Breast epithelium (tissue), 3 donors: ENCODE data around the gene SHISA4.

Experiments
- POLR2AphosphoS5 ChIP-seq, 3 donors: sonication (generic); formaldehyde crosslinking; IDR thresholded peaks; one replicate each; pipeline ENCODE4 v1.6.1; 2017; ENCODE audit warnings: antibody characterized with exemption in 3 of 3
- TF ChIP-seq, protein P1 (sequence below), 3 donors: fragments of 450-650 bp; IDR thresholded peaks; one replicate each; pipeline ENCODE4 v1.5.1; 2016 to 2017; ENCODE audit warnings: antibody characterized with exemption in 3 of 3, mild to moderate bottlenecking in 3 of 3, moderate library complexity in 3 of 3

DNA sequence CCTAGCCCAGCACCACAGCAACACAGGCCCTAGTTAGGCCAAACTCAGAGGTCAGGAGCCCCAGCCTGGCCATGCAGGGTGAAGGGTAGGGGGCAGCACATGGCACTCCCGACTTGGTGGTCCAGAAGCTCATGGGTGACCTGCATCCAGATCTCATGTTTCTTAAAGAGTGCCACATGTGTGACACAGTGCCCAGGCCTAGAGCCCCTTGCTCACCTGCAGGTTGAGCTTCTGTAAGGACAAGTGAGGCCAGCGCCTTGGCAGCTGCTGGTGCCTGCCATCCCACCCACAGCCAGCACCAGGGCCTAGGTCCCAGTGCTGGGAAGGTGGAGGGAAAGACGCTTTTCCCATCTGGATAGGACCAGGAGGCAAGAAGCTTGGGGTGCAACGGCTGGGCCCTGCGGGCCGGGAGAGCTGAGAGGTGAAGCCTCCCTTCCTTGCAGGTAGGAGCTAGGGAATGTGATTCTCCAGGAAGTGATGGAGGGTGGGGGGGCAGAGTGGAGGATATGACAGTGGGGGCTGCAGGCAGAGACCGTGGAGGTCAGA, 6.5 kb downstream of the SHISA4 start:
- TF ChIP-seq, protein P1, sequence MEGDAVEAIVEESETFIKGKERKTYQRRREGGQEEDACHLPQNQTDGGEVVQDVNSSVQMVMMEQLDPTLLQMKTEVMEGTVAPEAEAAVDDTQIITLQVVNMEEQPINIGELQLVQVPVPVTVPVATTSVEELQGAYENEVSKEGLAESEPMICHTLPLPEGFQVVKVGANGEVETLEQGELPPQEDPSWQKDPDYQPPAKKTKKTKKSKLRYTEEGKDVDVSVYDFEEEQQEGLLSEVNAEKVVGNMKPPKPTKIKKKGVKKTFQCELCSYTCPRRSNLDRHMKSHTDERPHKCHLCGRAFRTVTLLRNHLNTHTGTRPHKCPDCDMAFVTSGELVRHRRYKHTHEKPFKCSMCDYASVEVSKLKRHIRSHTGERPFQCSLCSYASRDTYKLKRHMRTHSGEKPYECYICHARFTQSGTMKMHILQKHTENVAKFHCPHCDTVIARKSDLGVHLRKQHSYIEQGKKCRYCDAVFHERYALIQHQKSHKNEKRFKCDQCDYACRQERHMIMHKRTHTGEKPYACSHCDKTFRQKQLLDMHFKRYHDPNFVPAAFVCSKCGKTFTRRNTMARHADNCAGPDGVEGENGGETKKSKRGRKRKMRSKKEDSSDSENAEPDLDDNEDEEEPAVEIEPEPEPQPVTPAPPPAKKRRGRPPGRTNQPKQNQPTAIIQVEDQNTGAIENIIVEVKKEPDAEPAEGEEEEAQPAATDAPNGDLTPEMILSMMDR (IDR thresholded peaks at IDR 0.05) = no peak
- peak; percentile 5 to 48 (median 32) for TF ChIP-seq POLR2AphosphoS5 (IDR thresholded peaks at IDR 0.05)
